SK-N-SH (cell line): Measurements from ENCODE around the gene LIME1.

Experiments used
- CTCF ChIP-seq: fragments of 200-600 bp; sonication (generic); IDR thresholded peaks from 2 replicates; pipeline ENCODE4 v1.6.1; 2017; ENCODE audit warnings: antibody characterized with exemption, mild to moderate bottlenecking, moderate library complexity
- ELF1 ChIP-seq: IDR thresholded peaks from 2 replicates; pipeline ENCODE4 v1.4.0; 2012
- EZH2phosphoT487 ChIP-seq: fragments of 200-600 bp; sonication (generic); IDR thresholded peaks from 2 replicates; pipeline ENCODE4 v1.6.1; 2017; ENCODE audit warnings: low read depth, mixed run types, mild to moderate bottlenecking, antibody characterized with exemption, moderate library complexity, borderline replicate concordance
- FOXJ3 ChIP-seq: sonication (generic); formaldehyde crosslinking; IDR thresholded peaks from 2 replicates; pipeline ENCODE4 v1.5.1; 2020; ENCODE audit warnings: mild to moderate bottlenecking, missing genetic modification reagents
- FOXM1 ChIP-seq: IDR thresholded peaks from 2 replicates; pipeline ENCODE4 v1.4.0; 2012; ENCODE audit warnings: low read depth, mild to moderate bottlenecking
- JUND ChIP-seq: IDR thresholded peaks from 2 replicates; pipeline ENCODE4 v1.4.0; 2012
- MEF2A ChIP-seq: IDR thresholded peaks from 2 replicates; pipeline ENCODE4 v1.4.0; 2012; ENCODE audit warnings: low read depth, borderline replicate concordance
- NRF1 ChIP-seq: IDR thresholded peaks from 2 replicates; pipeline ENCODE4 v1.6.1; 2012; ENCODE audit warnings: low read depth, mild to moderate bottlenecking, low read length
- PBX3 ChIP-seq: IDR thresholded peaks from 2 replicates; pipeline ENCODE4; 2012
- RAD21 ChIP-seq: IDR thresholded peaks from 2 replicates; pipeline ENCODE4 v1.6.1; 2012; ENCODE audit warnings: mild to moderate bottlenecking, low read length
- RCOR1 ChIP-seq: fragments of 150-350 bp; IDR thresholded peaks from 2 replicates; pipeline ENCODE4 v1.6.1; 2017; ENCODE audit warnings: antibody characterized with exemption, low read length
- REST ChIP-seq: IDR thresholded peaks from 2 replicates; pipeline ENCODE4 v1.6.1; 2012; ENCODE audit warnings: mild to moderate bottlenecking, low read depth, low read length, moderate library complexity

GRCh38 chr20:63697357-63697867 lies 39.1 kb upstream of the LIME1 start:
- TF ChIP-seq REST (no peak), NRF1 (no peak), JUND (no peak), CTCF (no peak), EZH2phosphoT487 (no peak), RAD21 (no peak), MEF2A (no peak), FOXJ3 (CRISPR knock-in tag) (no peak), PBX3 (no peak; the same call in 1 of the 2 replicates), RCOR1 (no peak), ELF1 (no peak), FOXM1 (no peak)
